GM18867 (cell line): ENCODE measurements around the gene CCNF.
"Not testable (repeated sequence)": the region's sequence is repeated elsewhere in the genome, so short reads cannot be mapped to it uniquely, and the experiment has no call there.

Experiments
- ATAC-seq: cut with Tn5 transposase; IDR thresholded peaks from one replicate; pipeline ENCODE4 v1.9.1; 2021; ENCODE audit warnings: mild to moderate bottlenecking, moderate library complexity; ENCODE audit not compliant: unreplicated experiment

The CCNF gene

GRCh38 chr16:2429034-2429770 is at the start of gene CCNF:
CCNF (plus strand) TSS chr16:2429447; CDS start chr16:2429482, 35 bp downstream.
- ATAC-seq, result peak; percentile 83

- ATAC-seq, result no peak
Measured at GRCh38 chr16:2383501-2383900, 45.7 kb upstream of the CCNF start.

GRCh38 chr16:2384426-2384825 is 44.8 kb upstream of the CCNF start:
- ATAC-seq, result no peak

GRCh38 chr16:2385190-2385836 is 43.9 kb upstream of the CCNF start:
- ATAC-seq, result no peak

- ATAC-seq, result not testable (repeated sequence)
Measured at GRCh38 chr16:2385982-2386381, 43.3 kb upstream of the CCNF start.

- ATAC-seq, result no peak
Measured at GRCh38 chr16:2386990-2387389, 42.3 kb upstream of the CCNF start.

- ATAC-seq, result no peak
Measured at GRCh38 chr16:2388139-2388874, 40.9 kb upstream of the CCNF start.

- ATAC-seq, result no peak
Measured at GRCh38 chr16:2388875-2389433, 40.3 kb upstream of the CCNF start.

GRCh38 chr16:2392025-2392424 is 37.2 kb upstream of the CCNF start:
- no peak for ATAC-seq

- ATAC-seq, result no peak
Measured at GRCh38 chr16:2398520-2398919, 30.7 kb upstream of the CCNF start.

- no peak for ATAC-seq
Measured at GRCh38 chr16:2404099-2404498, 25.1 kb upstream of the CCNF start.

- no peak for ATAC-seq
Measured at GRCh38 chr16:2415085-2415484, 14.2 kb upstream of the CCNF start.

GRCh38 chr16:2420035-2420434 is 9.2 kb upstream of the CCNF start:
- no peak for ATAC-seq

GRCh38 chr16:2422123-2422867 is 7.0 kb upstream of the CCNF start:
- ATAC-seq, result no peak

- no peak for ATAC-seq
Measured at GRCh38 chr16:2424061-2425007, 4.9 kb upstream of the CCNF start.

- ATAC-seq, result no peak
Measured at GRCh38 chr16:2425008-2425518, 4.2 kb upstream of the CCNF start.

- no peak for ATAC-seq
Measured at GRCh38 chr16:2425825-2426430, 3.3 kb upstream of the CCNF start.

GRCh38 chr16:2426941-2427361 is 2.3 kb upstream of the CCNF start:
- ATAC-seq, result no peak

GRCh38 chr16:2427526-2427925 is 1.7 kb upstream of the CCNF start:
- ATAC-seq, result no peak
